ENCODE results near the gene RTP2. TPM values are rescaled to one million over a fixed set of nuclear protein-coding genes. Genes with fewer than 3 reads are reported as not detected.
A peak's percentile ranks its signal among the peaks of the same experiment; 100 is the strongest.

RTP2 gene
- total and polyA plus RNA-seq, 9 of the 15 experiments (the other 6 are each of a cell fraction or from before 2014, with no cell fraction given) = not detected

DNA sequence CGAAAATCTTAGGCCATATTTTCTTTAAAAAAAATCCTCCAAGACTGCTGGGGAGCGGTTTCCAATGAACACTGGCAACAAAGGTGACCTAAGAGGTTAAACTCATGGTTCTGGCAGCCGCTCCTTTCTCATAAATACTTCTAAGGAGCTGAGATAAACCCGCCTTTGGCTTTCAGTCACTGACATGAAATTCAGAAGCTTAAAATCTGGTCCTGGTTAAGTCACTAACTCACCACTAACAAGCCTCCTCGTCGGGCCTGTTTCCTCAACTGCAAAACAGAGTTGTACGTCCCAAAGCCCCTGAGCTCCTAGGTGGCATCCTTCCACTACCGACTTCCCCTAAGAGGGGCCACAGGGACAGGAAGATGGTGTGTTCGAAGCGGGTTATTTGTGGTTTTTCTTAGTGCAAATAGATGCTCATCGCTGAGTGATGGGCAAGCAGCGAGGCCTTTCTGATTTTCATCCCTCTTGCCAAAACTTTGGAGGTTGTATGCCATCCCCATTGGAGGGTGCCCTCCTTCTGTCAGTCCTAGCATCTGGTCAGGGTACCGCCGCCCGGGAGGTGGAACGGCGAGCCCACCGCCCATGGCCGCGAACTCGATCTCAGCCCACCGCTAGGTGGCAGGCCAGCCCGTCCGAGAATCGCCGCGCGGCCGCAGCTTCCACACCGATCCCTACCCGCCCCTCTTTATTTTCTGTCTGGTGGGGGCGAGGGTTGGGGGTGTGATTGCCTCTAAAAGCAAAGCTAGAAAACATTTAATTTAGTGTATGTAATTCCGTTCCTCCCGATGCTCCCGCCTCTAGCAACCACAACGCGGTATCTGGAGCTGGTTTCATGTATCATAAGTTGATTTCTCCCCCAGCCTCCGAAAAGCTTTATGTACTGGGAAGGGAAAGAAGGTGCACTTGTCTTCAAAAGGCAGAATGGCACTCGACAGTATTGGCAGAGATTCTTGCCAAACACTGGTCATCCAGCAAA, 38.4 kb upstream of the RTP2 start (continued):
- TF ChIP-seq, protein P1, sequence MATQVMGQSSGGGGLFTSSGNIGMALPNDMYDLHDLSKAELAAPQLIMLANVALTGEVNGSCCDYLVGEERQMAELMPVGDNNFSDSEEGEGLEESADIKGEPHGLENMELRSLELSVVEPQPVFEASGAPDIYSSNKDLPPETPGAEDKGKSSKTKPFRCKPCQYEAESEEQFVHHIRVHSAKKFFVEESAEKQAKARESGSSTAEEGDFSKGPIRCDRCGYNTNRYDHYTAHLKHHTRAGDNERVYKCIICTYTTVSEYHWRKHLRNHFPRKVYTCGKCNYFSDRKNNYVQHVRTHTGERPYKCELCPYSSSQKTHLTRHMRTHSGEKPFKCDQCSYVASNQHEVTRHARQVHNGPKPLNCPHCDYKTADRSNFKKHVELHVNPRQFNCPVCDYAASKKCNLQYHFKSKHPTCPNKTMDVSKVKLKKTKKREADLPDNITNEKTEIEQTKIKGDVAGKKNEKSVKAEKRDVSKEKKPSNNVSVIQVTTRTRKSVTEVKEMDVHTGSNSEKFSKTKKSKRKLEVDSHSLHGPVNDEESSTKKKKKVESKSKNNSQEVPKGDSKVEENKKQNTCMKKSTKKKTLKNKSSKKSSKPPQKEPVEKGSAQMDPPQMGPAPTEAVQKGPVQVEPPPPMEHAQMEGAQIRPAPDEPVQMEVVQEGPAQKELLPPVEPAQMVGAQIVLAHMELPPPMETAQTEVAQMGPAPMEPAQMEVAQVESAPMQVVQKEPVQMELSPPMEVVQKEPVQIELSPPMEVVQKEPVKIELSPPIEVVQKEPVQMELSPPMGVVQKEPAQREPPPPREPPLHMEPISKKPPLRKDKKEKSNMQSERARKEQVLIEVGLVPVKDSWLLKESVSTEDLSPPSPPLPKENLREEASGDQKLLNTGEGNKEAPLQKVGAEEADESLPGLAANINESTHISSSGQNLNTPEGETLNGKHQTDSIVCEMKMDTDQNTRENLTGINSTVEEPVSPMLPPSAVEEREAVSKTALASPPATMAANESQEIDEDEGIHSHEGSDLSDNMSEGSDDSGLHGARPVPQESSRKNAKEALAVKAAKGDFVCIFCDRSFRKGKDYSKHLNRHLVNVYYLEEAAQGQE (IDR thresholded peaks at IDR 0.05; ENCODE audit: borderline replicate concordance) = peak; percentile 33; the same call in 1 of the 2 replicates
- TF ChIP-seq, protein P1 (CRISPR knock-in tag; IDR thresholded peaks at IDR 0.05; ENCODE audit: low read depth) = no peak
- TF ChIP-seq NR2C2 (CRISPR knock-in tag; IDR thresholded peaks at IDR 0.05) = no peak
- TF ChIP-seq NR2C2 (tag; IDR thresholded peaks at IDR 0.05) = peak; percentile 28; the same call in 1 of the 2 replicates
- 0 out of 2 replicates have a peak, but pooled peaks have one; percentile 37 for TF ChIP-seq DEAF1 (CRISPR knock-in tag; IDR thresholded peaks at IDR 0.05)
- no peak for TF ChIP-seq CREB1 (IDR thresholded peaks at IDR 0.05)
- TF ChIP-seq CREB1 (CRISPR knock-in tag; IDR thresholded peaks at IDR 0.05) = no peak
- peak; percentile 2; the same call in 1 of the 2 replicates for TF ChIP-seq ZBTB33 (CRISPR knock-in tag; IDR thresholded peaks at IDR 0.05)
- 0 out of 2 replicates have a peak, but pooled peaks have one; percentile 26 for TF ChIP-seq ZNF766 (CRISPR knock-in tag; conservative IDR thresholded peaks at IDR 0.05)
- 0 out of 2 replicates have a peak, but pooled peaks have one; percentile 34 for TF ChIP-seq RB1 (IDR thresholded peaks at IDR 0.05; ENCODE audit: low read depth)
- TF ChIP-seq, protein P2, sequence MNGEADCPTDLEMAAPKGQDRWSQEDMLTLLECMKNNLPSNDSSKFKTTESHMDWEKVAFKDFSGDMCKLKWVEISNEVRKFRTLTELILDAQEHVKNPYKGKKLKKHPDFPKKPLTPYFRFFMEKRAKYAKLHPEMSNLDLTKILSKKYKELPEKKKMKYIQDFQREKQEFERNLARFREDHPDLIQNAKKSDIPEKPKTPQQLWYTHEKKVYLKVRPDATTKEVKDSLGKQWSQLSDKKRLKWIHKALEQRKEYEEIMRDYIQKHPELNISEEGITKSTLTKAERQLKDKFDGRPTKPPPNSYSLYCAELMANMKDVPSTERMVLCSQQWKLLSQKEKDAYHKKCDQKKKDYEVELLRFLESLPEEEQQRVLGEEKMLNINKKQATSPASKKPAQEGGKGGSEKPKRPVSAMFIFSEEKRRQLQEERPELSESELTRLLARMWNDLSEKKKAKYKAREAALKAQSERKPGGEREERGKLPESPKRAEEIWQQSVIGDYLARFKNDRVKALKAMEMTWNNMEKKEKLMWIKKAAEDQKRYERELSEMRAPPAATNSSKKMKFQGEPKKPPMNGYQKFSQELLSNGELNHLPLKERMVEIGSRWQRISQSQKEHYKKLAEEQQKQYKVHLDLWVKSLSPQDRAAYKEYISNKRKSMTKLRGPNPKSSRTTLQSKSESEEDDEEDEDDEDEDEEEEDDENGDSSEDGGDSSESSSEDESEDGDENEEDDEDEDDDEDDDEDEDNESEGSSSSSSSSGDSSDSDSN (IDR thresholded peaks at IDR 0.05; ENCODE audit: borderline replicate concordance in 1 of 2, low read depth in 2 of 2, low read length in 2 of 2) = 0 out of 4 replicates have a peak, but pooled peaks of 1 of the 2 experiments have one; percentile 24

Data from K562 (cell line).